T-helper 1 cell (primary cell): ENCODE results near the gene CDCA5.

Source experiments
- DNase-seq, 5 donors: peaks; one replicate each; pipeline ENCODE4 v3.0.0-alpha.2; 2012 to 2020

Gene CDCA5

DNA sequence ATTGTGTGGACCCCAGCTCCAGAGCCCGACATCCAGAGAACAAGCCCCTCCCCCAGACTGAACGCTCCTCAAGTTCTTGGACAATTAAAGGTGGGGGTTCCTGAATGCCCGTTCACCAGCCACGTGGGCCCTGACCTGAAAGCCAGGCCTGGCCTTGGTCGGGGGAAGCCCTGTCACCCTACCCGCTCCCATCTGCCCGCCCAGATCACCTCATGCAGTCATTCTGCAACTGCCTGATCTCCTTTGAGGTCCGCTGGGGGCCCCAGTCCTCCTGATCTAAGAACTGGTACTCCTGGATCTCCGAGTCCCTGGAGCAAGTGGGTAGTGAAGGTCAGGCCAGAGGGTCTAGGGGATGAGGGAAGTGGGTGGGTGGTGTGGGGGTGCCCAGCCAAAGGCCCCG is 16.4 kb downstream of the CDCA5 start:
- DNase-seq = no peak

DNA sequence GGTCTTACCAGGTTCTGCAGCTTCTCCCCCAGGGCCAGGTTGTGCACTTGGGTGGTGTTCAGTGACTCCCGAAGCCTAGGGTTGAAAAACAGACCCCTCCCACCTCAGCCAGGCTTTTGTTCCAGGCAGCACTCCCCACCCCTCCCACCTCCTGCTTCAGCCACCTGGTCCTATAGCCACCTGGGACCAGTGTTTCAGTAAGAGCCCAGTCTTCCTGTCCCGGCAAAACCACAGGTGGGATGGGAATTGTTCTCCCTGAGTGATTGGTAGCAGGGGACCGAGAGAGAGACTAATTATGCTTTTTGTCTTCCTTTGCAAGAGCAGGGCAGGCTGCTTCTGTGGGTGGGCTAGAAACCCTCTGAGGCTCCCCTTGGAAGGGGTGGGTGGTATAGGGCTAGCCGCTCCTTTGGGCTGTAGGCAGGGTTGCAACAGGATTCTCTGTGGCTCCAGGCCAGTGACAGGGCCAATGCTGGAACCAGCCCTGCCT is 17.0 kb downstream of the CDCA5 start:
- DNase-seq = no peak

- DNase-seq = no peak
These were observed 17.5 kb downstream of the CDCA5 start for GRCh38 chr11:65066315-65066714.

DNA sequence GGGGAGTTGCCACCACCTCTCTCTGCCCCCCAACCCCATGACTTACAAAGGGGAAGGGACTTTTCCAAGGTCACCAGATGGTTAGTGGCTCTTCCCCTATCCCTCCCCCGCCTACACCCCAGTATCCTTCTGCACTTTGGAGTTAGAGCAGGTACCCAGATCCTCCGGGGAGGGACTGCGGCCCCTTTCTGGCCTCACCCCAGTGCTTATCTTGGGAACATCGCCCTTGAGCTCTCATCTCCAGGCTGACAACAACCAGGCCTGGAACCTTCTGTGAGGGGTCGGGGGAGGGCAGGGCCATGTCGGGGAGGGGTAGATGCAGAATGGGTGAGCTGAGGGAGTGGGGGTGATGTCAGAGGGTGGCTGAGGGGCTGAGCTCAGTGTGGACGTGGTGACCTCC is 18.0 kb downstream of the CDCA5 start:
- DNase-seq = no peak

GRCh38 chr11:65064847-65065240 is 19.0 kb downstream of the CDCA5 start:
- DNase-seq = no peak

DNA sequence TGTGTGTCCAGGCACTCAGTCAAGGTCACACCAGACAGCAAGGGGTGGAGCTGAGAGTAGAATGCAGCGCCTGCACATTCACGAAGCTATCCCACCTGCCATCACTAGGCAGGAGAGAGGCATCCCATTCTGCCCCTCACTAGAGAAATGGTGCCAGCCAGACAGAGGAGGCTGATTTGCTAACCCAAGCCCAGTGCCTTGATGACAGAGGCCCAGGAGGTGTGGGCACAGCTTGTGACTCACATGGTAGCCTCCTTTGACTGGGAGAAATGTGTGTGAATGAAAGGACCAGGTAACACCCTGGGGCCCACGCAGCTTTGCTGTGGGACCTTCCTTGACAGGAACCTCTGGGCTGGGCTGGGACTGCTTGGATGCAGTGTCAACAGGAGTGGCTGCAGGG is 20.3 kb downstream of the CDCA5 start:
- DNase-seq = no peak

GRCh38 chr11:65060913-65061408 is 22.9 kb downstream of the CDCA5 start:
- no peak for DNase-seq

GRCh38 chr11:65059959-65060824 is 23.6 kb downstream of the CDCA5 start:
- DNase-seq = no peak

- no peak for DNase-seq
These were observed 24.3 kb downstream of the CDCA5 start for GRCh38 chr11:65059523-65059922.

GRCh38 chr11:65058419-65059054 is 25.3 kb downstream of the CDCA5 start, which contains the start of gene NAALADL1:
Gene NAALADL1 (minus strand): TSS chr11:65058553. CDS start chr11:65058521, 32 bp downstream.
- DNase-seq = no peak

GRCh38 chr11:65058012-65058411 is 25.8 kb downstream of the CDCA5 start:
- DNase-seq = no peak

GRCh38 chr11:65057526-65057925 is 26.3 kb downstream of the CDCA5 start:
- DNase-seq = no peak

- no peak for DNase-seq
These were observed 26.8 kb downstream of the CDCA5 start for GRCh38 chr11:65056999-65057398.

GRCh38 chr11:65055538-65055937 is 28.3 kb downstream of the CDCA5 start:
- no peak for DNase-seq

- peak in 1 of 5 donors; percentile 21 for DNase-seq
These were observed 29.9 kb downstream of the CDCA5 start for GRCh38 chr11:65053827-65054508.

DNA sequence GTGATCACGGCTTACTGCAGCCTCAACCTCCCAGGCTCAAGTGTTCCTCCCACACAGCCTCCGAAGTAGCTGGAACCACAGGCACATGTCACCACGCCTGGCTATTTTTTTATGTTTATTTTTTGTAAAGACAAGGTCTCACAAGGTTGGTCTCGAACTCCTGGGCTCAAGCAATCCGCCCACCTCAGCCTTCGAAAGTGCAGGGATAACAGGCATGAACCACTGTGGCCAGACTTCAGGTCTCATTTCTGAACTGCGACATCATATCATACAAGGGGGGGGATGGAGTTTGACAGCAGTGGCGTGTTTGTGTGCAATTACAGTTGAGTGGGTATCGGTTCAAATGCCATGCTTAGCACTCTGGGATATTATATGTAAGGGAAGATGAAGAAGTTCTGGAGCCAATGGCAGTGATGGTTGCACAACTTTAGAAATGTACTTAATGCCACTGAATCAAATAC is 32.4 kb downstream of the CDCA5 start:
- DNase-seq = no peak

- DNase-seq = peak in 2 of 5 donors; percentile 9 to 20
These were observed 36.0 kb downstream of the CDCA5 start for GRCh38 chr11:65047581-65048422.

DNA sequence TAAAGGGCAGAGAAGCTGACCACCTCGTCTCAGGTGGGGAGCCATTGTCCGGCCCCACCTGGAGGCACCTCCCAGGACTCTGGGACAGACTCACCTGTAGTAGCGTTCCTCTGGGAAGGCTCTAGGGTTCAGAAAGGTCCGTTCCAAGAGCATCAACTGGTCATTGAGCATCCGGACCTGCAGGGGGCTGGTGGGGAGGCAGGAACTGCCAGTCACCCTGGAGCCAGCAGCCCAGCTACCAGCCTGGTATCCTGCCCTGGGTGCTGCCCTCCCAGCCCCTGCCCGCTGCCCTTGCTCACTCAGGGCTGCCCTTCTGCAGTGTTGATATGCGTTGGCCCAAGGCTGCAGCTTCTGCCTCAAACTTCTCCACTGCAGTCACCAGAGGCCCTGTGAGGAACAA is 38.1 kb downstream of the CDCA5 start:
- no peak for DNase-seq

- no peak for DNase-seq
These were observed 38.8 kb downstream of the CDCA5 start for GRCh38 chr11:65045061-65045460.

- DNase-seq = no peak
These were observed 39.8 kb downstream of the CDCA5 start for GRCh38 chr11:65043881-65044501.

- no peak for DNase-seq
These were observed 40.9 kb downstream of the CDCA5 start for GRCh38 chr11:65042891-65043290.
